ENCODE data around the gene CARD8.
"Not testable (repeated sequence)": the region's sequence is repeated elsewhere in the genome, so short reads cannot be mapped to it uniquely, and the experiment has no call there.

Gene CARD8

GRCh38 chr19:48255376-48256303 is at the start of gene CARD8:
Gene CARD8, minus strand, starts transcription at chr19:48255912. Its CDS starts 14,892 bp downstream, at chr19:48241020.
- peak; percentile 73 for DNase-seq

- DNase-seq, result no peak
These were observed 48.2 kb upstream of the CARD8 start for GRCh38 chr19:48303866-48304265.

DNA sequence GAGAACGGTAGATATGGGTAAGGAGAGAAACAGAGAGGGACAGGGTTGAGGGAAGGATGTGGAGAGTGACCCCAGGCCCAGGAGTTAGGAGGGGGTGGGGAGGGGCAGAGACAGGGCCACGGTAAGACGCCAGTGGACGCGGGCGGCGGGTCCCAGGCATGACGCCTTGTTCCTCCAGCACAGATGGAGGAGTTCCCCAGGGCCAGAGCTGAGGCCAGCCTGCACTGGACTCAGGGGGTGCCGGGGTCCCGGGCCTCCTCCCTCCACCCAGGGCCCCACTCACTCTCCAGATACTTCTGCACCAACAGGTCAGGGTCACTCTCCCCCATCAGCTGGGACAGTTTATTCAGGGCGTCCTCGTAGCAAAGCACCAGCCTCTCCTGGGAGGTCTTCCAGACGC is 47.7 kb upstream of the CARD8 start:
- DNase-seq, result no peak

- DNase-seq, result no peak
These were observed 46.9 kb upstream of the CARD8 start for GRCh38 chr19:48302600-48302959.

DNA sequence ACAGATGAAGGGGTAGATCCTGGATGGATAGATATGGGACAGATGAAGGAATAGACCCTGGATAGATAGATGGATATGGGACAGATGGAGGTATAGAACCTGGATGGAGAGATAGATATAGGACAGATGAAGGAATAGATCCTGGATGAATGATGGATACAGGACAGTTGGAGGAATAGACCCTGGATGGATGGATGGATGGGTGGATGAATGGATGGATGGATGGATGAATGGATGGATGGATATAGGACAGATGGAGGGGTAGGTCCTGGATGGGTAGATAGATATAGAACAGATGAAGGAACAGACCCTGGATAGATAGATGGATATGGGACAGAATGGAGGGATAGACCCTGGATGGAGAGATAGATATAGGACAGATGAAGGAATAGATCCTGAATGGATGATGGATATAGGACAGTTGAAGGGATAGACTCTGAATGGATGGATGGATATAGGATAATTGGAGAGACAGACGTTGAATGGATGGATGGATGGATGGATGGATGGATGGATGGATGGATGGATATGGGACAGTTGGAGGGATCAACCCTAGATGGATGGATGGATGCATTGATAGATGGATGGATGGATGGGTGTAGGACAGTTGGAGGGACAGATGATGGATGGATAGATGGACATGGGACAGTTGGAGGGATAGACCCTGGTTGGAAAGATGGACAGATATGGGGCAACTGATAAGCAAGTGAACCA is 46.3 kb upstream of the CARD8 start:
- no peak for DNase-seq

DNA sequence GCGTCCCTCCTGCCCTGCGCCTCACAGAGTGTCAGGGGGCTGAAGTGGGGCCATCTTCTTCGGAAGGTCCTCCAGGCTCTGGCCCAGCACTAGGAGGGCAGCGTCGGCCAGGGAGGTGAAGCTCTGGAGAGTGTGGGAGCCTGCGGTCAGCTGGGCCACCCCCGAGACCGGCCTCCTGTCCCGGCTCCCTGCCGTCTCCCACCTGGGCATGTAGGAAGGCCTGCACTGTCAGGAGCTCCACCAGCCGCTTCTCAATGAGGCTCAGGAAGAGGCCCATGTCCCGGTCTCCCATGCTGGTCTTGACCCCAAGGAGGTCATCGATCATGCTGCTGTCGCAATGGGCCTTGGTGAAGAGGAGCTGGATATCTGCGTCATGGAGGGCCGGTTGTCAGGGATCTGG is 42.3 kb upstream of the CARD8 start:
- DNase-seq, result no peak

GRCh38 chr19:48296963-48297734 is 41.4 kb upstream of the CARD8 start:
- no peak for DNase-seq

DNA sequence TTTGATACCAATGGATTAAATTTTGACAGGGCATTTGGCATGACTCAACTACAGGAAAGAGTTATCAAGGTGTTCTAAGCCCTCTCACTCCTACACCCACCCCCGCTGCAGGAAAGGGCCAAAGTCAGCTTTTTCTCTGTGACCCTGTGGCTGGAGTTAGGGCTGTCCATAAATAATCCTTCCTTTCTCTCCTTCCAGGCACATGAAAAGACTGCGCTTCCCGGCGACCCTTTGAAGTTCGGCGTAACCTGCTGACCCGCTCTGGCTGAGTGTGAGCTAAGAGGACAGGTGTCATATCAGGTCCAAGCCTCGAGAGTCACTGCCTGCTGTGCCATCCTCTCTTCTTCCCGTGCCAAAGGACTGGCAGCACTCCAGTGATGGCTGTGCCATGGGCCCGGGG is 39.7 kb upstream of the CARD8 start:
- no peak for DNase-seq

DNA sequence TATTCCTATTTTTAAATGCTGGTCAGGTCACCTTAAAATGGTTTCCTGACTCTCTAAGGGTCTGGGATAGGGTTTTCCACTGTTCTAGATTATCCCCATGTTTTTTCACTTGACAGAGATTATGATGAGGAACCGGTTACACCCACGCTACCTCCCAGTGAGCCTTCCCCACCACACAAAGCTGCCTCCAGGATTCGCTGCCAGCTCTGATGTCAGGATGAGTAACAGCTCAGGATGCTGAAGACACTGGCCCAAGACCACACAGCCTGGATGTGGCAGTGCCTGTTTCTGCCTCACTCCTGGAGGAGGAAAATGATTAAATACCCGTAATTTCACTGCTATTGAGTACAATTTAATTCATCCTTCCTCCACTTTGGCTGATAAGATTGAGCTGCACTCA is 37.1 kb upstream of the CARD8 start:
- no peak for DNase-seq

DNA sequence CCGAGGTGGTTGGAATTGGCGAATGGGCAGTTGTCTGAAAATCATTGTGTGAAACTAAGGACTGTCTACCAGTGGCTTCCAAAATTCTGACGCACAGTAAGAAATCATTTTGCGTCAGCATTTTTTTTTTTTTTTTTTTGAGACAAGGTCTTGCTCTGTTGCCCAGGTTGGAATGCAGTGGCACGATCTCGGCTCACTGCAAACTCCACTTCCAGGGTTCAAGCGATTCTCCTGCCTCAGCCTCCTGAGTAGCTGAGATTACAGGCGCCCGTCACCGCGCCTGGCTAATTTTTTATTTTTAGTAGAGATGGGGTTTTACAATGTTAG is 35.7 kb upstream of the CARD8 start:
- DNase-seq, result not testable (repeated sequence)

GRCh38 chr19:48290771-48291488 is 35.2 kb upstream of the CARD8 start:
- DNase-seq, result peak; percentile 61

DNA sequence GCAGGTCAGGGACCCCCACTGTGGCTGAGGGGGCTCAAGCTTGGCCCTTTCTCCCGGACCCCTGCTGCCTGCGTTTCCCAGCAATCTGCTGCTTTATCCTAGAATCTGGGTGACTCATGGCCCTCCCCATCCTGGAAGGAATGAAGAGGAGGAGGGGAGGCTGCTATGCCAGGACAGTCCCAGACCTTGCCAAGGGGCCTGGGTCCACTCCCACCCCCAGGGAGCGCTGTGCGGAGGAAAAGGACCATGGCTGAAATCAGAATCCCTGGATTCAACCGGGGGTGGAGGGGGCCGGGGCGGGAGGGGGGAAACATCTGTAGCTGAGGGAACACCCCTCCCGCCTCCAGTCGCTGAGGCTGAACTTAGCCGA is 34.7 kb upstream of the CARD8 start:
- DNase-seq, result no peak

DNA sequence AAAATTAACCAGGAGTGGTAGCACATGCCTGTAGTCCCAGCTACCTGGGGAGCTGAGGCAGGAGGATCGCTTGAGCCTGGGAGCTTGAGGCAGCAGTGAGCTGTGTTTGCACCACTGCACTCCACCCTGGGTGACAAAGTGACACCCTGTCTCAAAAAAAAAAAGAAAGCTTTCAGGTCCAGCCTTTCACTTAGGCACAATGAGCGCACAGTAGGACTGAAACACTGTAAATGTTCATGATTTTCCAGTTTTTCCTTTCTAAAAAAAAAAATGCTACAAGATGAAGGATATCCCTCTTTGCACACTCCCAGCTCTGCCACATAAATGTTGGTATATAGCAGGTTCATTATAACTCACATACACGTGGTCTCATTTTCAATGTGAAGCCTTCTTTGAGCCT is 32.0 kb upstream of the CARD8 start:
- DNase-seq, result no peak

GRCh38 chr19:48284896-48285295 is 29.2 kb upstream of the CARD8 start:
- DNase-seq, result no peak

- DNase-seq, result no peak
These were observed 28.2 kb upstream of the CARD8 start for GRCh38 chr19:48283908-48284307.

- no peak for DNase-seq
These were observed 24.0 kb upstream of the CARD8 start for GRCh38 chr19:48279747-48280146.

DNA sequence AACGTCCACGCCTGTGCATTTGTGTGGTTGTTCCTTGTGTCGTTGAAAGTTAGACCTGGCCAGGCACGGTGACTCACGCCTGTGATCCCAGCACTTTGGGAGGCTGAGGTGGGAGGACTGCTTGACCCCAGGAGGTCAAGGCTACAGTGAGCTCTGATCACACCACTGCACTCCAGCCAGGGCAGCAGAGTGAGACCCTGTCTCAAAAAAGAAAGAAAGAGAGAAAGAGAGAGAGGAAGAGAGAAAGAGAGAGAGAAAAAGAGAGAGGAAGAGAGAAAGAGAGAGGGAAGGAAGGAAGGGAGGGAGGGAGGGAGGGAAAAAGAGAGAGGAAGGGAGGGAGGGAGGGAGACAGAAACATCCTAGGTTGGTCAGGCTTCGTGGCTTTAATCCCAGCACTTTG is 19.2 kb upstream of the CARD8 start:
- DNase-seq, result no peak

DNA sequence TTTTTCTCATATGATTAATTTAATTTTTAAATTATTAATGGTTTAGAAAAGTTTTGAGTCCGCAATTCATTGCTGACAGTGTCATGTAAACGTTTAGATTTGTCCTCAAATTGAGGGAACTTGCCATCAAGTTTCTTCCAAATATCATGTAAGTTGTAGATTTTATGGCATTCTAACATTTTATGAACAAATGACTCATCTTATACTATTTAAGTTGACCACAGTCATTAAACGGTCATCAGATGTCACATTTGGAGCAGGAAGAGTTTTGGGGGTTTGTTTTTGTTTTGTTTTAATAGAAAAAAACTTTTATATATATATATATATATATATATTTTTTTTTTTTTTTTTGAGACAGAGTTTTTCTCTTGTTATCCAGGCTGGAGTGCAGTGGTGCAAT is 18.5 kb upstream of the CARD8 start:
- DNase-seq, result no peak

DNA sequence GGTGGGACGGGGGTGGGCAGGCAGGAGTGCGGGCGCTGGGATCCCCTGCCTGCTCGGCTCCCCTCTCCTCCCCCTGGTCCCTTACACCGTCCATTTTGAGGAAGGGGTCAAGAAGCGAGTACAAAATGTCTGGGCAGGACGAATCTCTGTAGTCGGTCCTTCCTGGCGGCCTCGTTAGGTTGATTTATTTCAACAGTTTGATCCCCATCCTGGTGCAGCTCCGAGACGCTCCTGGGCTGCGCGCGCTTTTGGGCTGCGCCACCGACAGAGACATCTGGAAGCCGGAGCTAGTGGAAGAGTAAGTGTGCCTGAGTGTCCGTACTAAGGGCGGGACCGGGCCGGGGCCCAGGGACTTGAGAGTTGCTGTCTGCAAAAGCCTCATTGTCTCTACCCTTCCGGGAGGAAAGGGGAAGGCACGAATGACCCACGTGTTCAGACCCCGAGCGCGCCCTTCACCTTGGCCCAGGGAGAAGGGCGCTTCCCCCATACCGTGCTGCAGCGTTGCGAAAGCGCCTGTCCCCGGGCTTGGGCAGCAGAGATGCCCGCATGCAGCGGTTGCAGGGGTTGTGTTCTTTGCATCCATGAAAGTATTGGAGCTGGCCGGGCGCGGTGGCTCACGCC is 15.9 kb upstream of the CARD8 start:
- no peak for DNase-seq

DNA sequence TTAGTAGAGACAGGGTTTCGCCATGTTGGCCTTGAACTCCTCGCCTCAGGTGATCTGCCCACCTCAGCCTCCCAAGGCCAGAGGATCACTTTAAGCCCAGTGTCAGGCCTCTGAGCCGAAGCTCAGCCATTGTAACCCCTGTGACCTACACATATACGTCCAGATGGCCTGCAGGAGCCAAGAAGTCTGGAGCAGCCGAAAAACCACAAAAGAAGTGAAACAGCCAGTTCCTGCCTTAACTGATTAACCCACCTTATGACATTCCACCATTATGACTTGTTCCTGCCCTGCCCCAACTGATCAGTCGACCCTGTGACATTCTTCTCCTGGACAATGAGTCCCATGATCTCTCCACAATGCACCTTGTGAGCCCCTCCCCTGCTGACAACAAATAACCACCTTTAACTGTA is 13.9 kb upstream of the CARD8 start:
- not testable (repeated sequence) for DNase-seq

DNA sequence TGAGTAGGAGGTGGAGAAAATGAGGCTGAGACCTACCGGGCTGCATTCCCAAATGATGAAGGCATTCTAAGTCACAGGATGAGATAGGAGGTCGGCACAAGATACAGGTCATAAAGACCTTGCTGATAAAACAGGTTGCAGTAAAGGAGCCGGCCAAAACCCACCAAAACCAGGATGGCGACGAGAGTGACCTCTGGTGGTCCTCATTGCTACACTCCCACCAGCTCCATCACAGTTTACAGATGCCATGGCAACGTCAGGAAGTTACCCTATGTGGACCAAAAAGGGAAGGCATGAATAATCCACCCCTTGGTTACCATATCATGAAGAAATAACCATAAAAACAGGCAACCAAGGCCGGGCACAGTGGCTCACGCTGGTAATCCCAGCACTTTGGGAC is 9.6 kb upstream of the CARD8 start:
- DNase-seq, result not testable (repeated sequence)

DNA sequence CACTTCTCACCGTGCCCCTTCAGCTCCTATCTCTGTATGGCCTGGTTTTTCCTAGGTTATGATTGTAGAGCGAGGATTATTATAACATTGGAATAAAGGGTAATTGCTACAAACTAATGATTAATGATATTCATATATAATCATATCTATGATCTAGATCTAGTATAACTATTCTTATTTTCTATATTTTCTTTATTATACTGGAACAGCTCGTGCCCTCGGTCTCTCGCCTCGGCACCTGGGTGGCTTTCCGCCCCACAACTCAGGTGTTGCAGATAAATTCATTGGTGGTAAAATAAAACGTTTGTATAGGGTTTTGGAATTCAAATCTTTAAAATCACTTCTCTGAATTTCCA is 4.6 kb upstream of the CARD8 start:
- not testable (repeated sequence) for DNase-seq

DNA sequence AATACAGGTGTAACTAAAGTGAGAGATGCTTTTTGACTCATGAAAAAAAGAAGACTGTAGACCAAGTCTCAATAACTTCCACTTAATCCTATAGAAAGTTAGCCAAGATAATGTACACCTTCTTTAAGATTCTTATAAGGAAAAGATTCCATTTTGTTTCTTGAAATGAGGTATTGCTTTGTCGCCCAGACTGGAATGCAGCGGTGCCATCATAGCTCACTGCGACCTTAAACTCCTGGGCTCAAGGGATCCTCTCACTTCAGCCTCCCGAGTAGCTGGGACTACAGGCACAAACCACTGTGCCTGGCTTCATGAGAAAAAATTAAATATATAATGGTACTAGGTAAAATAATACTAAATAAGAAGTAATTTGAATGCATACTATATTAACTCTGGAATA is 3.3 kb upstream of the CARD8 start:
- DNase-seq, result not testable (repeated sequence)

All from activated CD4-positive, alpha-beta T cell treated with anti-CD3 and anti-CD28 coated beads, Interleukin-2, amount 50 U/mL, for 1 hour (primary cell).